ENCODE data around the gene MTARC2.
"Not testable (repeated sequence)": the region's sequence is repeated elsewhere in the genome, so short reads cannot be mapped to it uniquely, and the experiment has no call there.

MTARC2 gene

DNA sequence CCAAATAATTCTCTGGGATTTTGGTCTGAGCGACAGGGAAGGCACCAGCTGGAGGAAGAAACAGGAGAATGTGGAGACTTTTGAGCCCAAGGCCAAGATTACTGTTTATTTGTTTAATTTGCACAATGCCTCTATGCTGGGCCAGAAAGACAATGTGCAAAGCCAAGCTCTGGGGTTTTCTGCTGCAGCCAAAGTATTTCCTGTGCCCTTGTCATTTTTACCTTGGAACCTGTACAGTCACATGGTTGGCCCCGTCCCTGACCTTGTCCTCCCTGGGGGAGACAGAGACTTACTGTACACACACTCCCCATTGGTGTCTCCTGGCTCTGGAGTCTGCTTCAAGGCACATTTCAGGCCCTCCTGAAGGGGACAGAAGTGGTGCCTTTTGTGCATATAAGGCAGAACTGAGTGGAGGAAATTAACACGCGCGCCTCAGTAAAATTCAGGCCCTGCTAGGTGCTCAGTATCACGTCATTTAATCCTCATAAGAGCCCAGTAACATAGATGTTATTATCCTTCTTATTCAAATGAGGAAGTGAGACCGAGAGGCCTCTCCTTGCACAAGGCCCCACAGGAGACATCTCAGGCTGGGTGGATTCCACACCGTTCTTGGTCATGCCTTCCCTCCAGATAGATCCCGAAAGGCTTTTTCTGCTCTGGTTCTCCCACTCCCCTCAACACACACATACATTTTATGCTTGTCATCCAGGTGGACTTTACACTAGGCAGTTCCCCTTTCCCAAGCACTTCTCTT is 36.9 kb upstream of the MTARC2 start:
- H3K4me3 ChIP-seq (ENCODE audit: low read depth, low read length), result no peak overlapping the region
- TF ChIP-seq, protein P1, sequence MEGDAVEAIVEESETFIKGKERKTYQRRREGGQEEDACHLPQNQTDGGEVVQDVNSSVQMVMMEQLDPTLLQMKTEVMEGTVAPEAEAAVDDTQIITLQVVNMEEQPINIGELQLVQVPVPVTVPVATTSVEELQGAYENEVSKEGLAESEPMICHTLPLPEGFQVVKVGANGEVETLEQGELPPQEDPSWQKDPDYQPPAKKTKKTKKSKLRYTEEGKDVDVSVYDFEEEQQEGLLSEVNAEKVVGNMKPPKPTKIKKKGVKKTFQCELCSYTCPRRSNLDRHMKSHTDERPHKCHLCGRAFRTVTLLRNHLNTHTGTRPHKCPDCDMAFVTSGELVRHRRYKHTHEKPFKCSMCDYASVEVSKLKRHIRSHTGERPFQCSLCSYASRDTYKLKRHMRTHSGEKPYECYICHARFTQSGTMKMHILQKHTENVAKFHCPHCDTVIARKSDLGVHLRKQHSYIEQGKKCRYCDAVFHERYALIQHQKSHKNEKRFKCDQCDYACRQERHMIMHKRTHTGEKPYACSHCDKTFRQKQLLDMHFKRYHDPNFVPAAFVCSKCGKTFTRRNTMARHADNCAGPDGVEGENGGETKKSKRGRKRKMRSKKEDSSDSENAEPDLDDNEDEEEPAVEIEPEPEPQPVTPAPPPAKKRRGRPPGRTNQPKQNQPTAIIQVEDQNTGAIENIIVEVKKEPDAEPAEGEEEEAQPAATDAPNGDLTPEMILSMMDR (IDR thresholded peaks at IDR 0.05; ENCODE audit: control insufficient read depth, extremely low read depth, insufficient read depth), result no peak
- no peak for DNase-seq (ENCODE audit: low read depth)

DNA sequence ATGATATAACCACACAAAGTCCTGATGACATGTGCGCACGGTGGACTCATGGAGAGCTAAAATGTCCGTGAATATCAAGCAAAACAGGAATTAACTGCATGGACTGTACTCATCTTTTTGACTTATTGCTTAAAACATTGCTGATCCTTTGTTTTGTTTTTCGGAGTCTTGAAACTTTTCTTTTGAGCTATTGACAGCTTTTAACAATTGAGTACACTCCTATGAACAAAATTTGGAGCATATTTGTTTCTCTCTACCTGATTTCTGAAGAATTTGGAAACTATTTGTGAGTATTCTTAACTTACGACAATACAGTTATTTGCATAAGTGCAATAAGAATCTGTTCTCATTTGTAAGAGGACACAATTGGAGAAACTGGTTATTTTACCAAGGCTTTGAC is 32.1 kb upstream of the MTARC2 start:
- DNase-seq (ENCODE audit: low read depth); H3K4me3 ChIP-seq (ENCODE audit: low read depth, low read length): not testable (repeated sequence)

DNA sequence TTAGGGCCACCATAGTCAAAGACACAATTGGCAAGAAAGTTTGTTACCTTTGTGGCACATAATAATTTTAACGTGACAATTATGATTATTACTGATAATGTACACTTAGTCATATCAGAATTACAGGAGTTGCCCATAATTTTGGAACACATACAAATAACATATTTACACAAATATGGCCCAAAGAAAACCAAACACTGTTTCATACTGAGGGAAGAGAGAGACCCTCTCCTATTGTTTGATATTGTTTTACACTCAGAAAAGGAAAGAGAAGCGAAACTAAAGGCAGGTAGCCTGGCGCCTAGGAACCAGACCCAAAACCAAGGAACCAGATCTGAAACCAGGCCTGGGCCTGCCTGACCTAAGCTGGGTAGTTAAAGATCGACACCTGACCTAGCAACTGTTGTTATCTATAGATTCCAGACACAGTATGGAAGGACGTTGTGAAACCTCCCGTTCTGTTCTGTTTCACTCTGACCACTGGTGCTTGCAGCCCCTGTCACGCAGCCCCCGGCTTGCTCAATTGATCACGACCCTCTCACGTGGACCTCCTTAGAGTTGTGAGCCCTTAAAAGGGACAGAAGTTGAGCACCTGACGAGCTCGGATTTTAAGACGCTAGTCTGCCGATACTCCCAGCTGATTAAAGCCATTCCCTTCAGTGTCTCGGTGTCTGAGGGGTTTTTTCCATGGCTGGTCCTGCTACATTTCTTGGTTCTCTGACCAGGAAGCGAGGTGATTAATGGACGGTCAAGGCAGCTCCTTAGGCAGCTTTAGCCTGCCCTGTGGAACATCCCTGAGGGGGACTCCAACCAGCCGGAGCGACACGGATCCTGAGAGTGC is 30.1 kb upstream of the MTARC2 start:
- no peak for DNase-seq (ENCODE audit: low read depth)
- TF ChIP-seq, protein P1 (IDR thresholded peaks at IDR 0.05; ENCODE audit: control insufficient read depth, extremely low read depth, insufficient read depth), result no peak
- H3K4me3 ChIP-seq (ENCODE audit: low read depth, low read length), result no peak overlapping the region

DNA sequence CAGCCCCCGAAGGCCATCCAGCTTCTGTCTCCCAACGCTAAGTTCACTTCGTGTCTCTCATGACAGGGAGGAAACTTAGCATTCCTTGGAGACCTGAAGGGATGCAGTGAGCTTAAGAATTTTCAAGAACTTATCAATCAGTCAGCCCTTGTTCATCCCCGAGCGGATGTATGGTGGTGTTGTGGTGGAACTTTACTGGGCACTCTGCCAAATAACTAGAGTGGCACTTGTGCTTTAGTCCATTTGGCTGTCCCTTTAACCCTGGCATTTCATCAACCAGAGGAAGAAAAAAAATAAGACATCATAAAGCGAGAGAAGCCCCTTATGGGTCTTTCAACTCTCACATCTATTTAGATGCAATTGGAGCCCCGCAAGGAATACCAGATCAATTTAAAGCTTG is 26.9 kb upstream of the MTARC2 start:
- H3K4me3 ChIP-seq (ENCODE audit: low read depth, low read length); DNase-seq (ENCODE audit: low read depth): not testable (repeated sequence)

DNA sequence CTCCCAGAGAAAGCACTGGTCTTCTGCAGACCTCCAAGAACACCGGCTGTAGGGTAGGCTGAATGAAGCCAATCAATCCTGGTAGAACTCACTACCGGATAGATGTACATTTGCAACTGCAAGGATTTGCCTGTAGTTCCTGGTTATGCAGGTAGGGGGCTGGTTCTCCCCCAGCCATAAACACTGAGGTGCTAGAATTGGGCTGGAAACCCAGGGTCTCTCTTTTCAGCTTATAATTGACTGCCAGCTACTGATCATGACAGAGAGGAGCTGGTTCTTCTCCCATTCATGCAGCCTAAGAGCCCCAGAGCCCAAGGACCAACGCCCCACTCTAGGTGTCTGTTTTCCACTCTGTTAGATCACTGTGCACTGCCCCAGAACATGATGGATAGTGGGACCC is 21.5 kb upstream of the MTARC2 start:
- no peak overlapping the region for H3K4me3 ChIP-seq (ENCODE audit: low read depth, low read length)
- DNase-seq (ENCODE audit: low read depth), result no peak
- TF ChIP-seq, protein P1 (IDR thresholded peaks at IDR 0.05; ENCODE audit: control insufficient read depth, extremely low read depth, insufficient read depth), result no peak

DNA sequence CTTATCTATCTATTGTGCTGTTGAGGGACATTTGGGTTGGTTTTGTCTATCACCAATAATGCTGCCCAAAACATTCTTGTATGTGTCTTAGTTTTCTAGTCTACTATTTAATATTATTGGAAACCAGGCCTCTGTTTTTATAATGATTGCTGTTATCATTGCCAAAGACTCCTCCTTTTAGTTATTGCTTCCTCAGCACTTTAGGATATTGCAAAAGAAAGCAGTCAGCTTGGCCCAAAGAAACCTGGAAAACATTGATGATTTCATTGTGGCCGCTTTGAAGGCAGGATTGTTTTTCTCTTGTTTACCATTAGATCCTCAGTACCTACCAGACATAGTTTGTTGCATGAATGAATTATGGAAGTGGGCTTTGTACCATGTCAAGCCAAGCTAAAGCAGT is 20.6 kb upstream of the MTARC2 start:
- no peak overlapping the region for H3K4me3 ChIP-seq (ENCODE audit: low read depth, low read length)
- TF ChIP-seq, protein P1 (IDR thresholded peaks at IDR 0.05; ENCODE audit: control insufficient read depth, extremely low read depth, insufficient read depth), result no peak
- no peak for DNase-seq (ENCODE audit: low read depth)

DNA sequence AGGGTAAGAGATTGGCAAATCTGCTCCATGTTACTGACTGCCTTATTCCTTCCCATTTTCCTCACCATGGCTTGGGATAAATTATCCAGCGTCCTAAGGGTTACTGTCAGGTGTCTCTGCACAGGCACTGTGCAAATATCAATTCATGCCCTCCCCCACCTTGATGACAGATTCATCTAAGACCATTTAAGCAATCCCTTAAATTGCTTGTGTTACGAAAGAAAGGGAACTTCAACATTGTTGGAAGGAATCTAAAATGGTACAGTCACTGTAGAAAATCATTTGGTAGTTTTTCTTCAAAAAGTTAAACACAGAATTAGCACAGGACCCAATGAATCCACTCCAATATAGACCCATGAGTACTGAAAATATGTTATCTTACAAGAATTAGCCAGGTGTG is 17.6 kb upstream of the MTARC2 start:
- TF ChIP-seq, protein P1 (IDR thresholded peaks at IDR 0.05; ENCODE audit: control insufficient read depth, extremely low read depth, insufficient read depth), result no peak
- DNase-seq (ENCODE audit: low read depth), result no peak

More for the DNA sequence above, 17.6 kb upstream of the MTARC2 start:
- no peak overlapping the region for H3K4me3 ChIP-seq (ENCODE audit: low read depth, low read length)

All from LNCaP clone FGC (cell line).